ENCODE data around the gene DHRS7. TPM values are rescaled to one million over a fixed set of nuclear protein-coding genes. Genes with fewer than 3 reads are reported as not detected.

DHRS7 gene
- total RNA-seq, 1 donor from 2014 or later = 89.3 TPM

DNA sequence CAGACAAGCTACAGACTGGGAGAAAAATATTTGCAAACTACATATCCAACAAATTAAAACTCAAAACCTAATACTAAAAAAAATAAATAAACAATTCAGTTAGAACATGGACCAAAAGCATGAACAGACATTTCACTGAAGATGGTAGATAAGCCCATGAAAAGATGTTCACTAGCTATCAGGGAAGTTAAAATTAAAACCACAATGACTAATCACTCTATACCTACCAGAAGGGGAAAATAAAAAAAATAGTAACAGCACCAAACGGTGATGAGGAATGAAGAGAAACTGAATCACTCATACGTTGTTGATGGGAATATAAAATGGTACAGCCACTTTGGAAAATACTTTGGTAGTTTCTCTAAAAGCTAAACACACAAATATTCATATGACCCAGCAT is 31.1 kb upstream of the DHRS7 start:
- TF ChIP-seq, protein P1, sequence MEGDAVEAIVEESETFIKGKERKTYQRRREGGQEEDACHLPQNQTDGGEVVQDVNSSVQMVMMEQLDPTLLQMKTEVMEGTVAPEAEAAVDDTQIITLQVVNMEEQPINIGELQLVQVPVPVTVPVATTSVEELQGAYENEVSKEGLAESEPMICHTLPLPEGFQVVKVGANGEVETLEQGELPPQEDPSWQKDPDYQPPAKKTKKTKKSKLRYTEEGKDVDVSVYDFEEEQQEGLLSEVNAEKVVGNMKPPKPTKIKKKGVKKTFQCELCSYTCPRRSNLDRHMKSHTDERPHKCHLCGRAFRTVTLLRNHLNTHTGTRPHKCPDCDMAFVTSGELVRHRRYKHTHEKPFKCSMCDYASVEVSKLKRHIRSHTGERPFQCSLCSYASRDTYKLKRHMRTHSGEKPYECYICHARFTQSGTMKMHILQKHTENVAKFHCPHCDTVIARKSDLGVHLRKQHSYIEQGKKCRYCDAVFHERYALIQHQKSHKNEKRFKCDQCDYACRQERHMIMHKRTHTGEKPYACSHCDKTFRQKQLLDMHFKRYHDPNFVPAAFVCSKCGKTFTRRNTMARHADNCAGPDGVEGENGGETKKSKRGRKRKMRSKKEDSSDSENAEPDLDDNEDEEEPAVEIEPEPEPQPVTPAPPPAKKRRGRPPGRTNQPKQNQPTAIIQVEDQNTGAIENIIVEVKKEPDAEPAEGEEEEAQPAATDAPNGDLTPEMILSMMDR (conservative IDR thresholded peaks at IDR 0.05; ENCODE audit: low read depth, low read length) = no peak
- DNase-seq (ENCODE audit: low read depth) = no peak
- H3K4me3 ChIP-seq (ENCODE audit: low read depth, low read length) = no peak overlapping the region

DNA sequence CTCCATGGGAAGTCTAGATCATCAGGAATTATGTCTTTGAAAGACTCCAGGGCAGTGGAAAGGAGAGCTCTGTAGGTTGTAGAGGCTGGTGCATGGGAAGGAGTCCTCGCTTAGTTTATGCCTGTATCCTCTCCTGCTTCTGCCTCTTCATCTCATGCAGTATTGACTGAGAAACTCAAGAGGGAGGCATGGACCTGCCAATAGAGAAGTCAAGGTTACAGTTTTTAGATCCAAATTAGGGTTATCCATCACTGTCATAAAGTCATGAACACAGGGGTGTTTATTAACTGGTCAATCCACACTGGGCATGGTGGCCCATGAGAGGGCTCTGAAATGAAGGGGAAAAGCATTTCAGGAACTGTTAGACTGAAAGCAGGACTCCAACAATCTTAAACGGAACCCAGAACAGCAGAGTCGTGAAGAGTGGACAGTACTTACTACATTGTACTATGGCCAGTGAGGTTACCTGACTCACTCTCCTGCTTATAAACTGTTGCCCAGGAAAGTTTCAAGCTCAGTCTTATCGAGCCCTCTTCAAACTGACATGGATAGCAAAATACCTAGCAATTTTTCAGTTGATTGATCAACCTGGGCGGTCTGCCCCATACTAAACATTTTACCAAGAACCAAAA is 30.1 kb upstream of the DHRS7 start:
- no peak overlapping the region for H3K4me3 ChIP-seq (ENCODE audit: low read depth, low read length)
- TF ChIP-seq, protein P1 (conservative IDR thresholded peaks at IDR 0.05; ENCODE audit: low read depth, low read length) = peak; percentile 43
- DNase-seq (ENCODE audit: low read depth) = no peak

DNA sequence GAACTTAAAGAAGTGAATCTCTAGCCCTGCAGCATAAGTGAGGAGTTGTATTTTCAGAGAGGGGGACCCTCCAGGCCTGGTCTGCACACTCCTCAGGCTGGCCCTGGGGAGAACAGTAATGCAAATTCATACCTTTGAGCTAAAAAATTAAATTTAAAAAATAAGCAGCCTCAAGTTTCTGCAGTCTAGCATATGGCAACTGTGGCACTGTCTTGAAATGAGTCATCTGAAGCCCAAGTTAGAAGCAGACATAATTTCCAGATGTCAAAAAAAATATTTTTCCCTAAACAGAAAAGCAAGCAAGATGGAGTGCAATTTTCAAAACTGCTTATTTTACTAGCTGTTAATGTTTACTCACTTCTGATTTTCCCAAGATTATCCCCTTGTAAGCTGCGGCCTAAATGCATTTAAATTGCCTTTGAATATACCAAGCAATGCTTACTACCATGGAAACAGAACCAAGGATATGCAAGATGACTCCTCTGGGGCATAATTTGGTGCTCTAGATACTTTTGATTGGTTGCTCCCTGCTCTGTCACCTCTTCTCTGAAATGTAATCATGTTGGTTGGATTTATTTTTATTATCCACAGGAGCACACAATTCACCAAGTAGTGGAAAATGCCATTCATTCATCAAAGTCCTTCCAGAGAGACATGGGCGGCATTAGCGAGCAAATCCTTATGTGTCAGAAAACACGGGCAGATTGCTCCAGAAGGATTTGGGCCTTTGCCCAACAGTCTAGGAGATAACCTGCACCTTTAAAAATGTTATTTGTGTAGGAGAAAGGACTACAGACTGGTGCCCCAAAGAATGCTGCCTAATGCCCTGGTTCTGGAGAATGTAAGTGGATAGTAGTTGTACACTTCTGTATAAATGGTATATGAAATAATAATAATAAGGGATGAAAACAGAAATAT is 25.0 kb upstream of the DHRS7 start:
- H3K4me3 ChIP-seq (ENCODE audit: low read depth, low read length) = no peak overlapping the region
- TF ChIP-seq, protein P1 (conservative IDR thresholded peaks at IDR 0.05; ENCODE audit: low read depth, low read length) = no peak
- DNase-seq (ENCODE audit: low read depth) = no peak

DNA sequence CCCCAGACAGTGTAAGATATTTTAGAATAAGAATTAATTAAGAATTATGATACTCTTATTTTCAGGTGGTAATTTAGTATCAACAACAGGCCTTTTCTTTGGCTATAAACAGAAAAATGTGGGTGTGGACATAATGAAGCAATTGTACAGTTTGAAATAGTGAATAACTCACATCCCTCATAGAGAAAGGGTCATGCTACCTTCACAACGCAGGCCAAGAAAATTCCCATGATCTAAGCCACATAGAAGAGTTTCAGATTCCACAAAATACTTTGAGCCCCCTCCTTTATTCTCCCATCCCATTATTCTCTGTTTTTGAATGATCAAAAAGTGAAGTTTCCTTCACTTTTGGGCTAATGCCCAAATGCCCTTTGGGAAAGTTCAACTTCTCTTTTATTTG is 23.5 kb upstream of the DHRS7 start:
- TF ChIP-seq, protein P1 (conservative IDR thresholded peaks at IDR 0.05; ENCODE audit: low read depth, low read length) = no peak
- no peak for DNase-seq (ENCODE audit: low read depth)
- H3K4me3 ChIP-seq (ENCODE audit: low read depth, low read length) = no peak overlapping the region

DNA sequence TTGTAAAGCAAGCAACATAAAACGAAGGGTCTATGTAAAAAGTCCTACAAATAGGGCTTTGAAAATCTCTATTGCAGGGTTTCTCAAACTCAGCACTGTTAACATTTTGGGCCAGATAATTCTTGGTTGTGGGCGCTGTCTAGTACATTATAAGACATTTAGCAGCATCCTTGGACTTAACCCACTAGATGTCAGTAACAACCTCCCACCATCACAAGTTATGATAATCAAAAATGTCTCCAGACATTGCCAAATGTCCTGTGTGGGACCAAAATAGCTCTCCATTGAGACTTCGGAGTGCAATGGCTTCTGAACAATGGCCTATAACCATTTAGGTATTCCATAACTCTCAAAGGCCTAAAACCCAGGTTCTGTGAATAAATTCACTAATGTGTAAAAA is 22.9 kb upstream of the DHRS7 start:
- TF ChIP-seq, protein P1 (conservative IDR thresholded peaks at IDR 0.05; ENCODE audit: low read depth, low read length) = peak; percentile 46
- no peak for DNase-seq (ENCODE audit: low read depth)
- H3K4me3 ChIP-seq (ENCODE audit: low read depth, low read length) = no peak overlapping the region

DNA sequence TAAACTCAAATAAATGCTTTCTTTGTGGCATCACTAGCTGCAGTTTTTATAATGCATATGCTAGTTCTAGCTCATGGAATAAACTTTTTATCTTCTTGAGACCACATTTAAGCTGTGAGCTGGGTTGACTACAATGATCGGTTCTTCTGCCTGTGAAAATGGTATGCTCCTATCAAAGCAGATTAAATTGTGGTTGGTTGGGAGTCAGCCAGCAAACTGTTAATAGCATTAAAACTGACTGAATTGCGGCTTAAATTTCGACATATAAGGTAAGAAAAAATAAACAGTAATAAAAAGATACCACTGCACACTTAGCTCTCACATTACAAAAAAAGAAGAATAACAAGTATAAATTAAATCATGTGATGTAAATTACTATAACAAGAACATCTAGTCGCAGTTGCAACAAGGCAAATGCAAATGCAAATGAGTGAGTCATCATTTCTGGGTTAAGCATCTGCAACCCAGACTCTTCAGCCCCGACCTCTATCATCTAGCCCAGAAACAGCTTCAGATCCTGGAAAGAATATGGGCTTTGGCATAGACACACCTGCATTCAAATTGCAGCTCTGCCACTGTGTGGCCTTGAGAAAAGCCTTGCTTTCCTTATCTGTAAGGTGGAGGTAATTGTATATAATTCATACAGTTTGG is 19.8 kb upstream of the DHRS7 start:
- no peak overlapping the region for H3K4me3 ChIP-seq (ENCODE audit: low read depth, low read length)
- no peak for DNase-seq (ENCODE audit: low read depth)
- TF ChIP-seq, protein P1 (conservative IDR thresholded peaks at IDR 0.05; ENCODE audit: low read depth, low read length) = no peak

Data from epithelial cell of proximal tubule (primary cell).